Osteoblast (primary cell): Measurements from ENCODE around the gene MRAP2. TPM values are rescaled to one million over a fixed set of nuclear protein-coding genes. Genes with fewer than 3 reads are reported as not detected.

ENCODE experiments used
- DNase-seq: peaks from one replicate; pipeline ENCODE4 v3.0.0; 2011; ENCODE audit warnings: low spot score, mixed read lengths; ENCODE audit not compliant: insufficient read length; ENCODE audit errors: missing footprints
- H2AFZ ChIP-seq: 2 replicates; pipeline ENCODE4 v1.6.0; 2011; ENCODE audit warnings: mild to moderate bottlenecking, low read length
- H3K27ac ChIP-seq: 2 replicates; pipeline ENCODE4 v1.5.1; 2011; ENCODE audit warnings: mild to moderate bottlenecking, low read depth, low read length, moderate library complexity
- H3K27me3 ChIP-seq: 2 replicates; pipeline ENCODE4 v1.6.0; 2012; ENCODE audit warnings: mild to moderate bottlenecking, control low read depth, inconsistent platforms, low read length, moderate library complexity; ENCODE audit not compliant: insufficient read depth
- H3K36me3 ChIP-seq: 2 replicates; pipeline ENCODE4 v1.5.1; 2011; ENCODE audit warnings: mild to moderate bottlenecking, low read length, control low read depth, moderate library complexity; ENCODE audit not compliant: insufficient read depth
- H3K4me1 ChIP-seq: 2 replicates; pipeline ENCODE4 v1.5.1; 2011; ENCODE audit warnings: mild to moderate bottlenecking, low read length, control low read depth, moderate library complexity; ENCODE audit not compliant: insufficient read depth
- H3K4me2 ChIP-seq: 2 replicates; pipeline ENCODE4 v1.6.0; 2011; ENCODE audit warnings: mild to moderate bottlenecking, low read length; ENCODE audit not compliant: insufficient read depth
- H3K4me3 ChIP-seq: fragments of 200-600 bp; sonication (generic); 3 replicates; pipeline ENCODE4 v1.5.1; 2012; ENCODE audit warnings: mild to moderate bottlenecking, low read length, inconsistent platforms; ENCODE audit not compliant: insufficient read depth
- H3K79me2 ChIP-seq: 2 replicates; pipeline ENCODE4 v1.6.0; 2012; ENCODE audit warnings: mild to moderate bottlenecking, low read length, control low read depth, inconsistent platforms; ENCODE audit not compliant: insufficient read depth
- H3K9me3 ChIP-seq: 2 replicates; pipeline ENCODE4 v1.5.1; 2011; ENCODE audit warnings: low read depth, low read length, control low read depth
- H4K20me1 ChIP-seq: 2 replicates; pipeline ENCODE4 v1.6.0; 2012; ENCODE audit warnings: mild to moderate bottlenecking, low read length, control low read depth; ENCODE audit not compliant: insufficient read depth
- total RNA-seq: library from RNA; depleted of rRNA; stranded (reverse); fragments of >200 nt; gene quantifications from 2 replicates; pipeline ENCODE4 v1.2.3, GENCODE V29; 2012
- TF ChIP-seq, protein P1 (sequence below): IDR thresholded peaks from 2 replicates; pipeline ENCODE4 v1.5.1; 2011; ENCODE audit warnings: mild to moderate bottlenecking, low read depth, low read length, moderate library complexity; ENCODE audit errors: extremely low read depth

MRAP2 gene
- total RNA-seq, 1 donor: 5.1 TPM

DNA sequence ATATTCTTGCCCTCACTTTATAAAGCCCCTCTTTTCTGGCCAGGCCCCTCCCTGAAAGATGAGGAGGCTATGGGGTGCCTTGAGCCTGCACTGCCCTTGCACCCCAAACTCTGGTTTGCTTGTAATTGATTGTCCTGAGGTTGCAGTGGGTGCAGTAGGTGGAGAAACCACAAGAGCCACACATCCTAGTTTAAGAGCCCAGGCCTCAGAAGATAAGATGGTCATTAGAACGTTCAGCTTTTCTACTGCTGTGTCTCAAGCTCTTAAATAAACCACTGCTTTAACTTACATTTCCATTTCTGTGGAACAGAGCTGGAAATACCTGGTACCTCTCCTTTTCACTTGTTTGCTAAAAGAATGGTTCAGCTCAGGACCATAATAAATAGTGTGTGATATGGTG is 9.0 kb downstream of the MRAP2 start:
- no peaks in the 10 kb centered on the region for H3K4me1 ChIP-seq
- no peak for DNase-seq
- no peak overlapping the region for H3K4me2 ChIP-seq
- no peak overlapping the region for H2AFZ ChIP-seq
- TF ChIP-seq, protein P1, sequence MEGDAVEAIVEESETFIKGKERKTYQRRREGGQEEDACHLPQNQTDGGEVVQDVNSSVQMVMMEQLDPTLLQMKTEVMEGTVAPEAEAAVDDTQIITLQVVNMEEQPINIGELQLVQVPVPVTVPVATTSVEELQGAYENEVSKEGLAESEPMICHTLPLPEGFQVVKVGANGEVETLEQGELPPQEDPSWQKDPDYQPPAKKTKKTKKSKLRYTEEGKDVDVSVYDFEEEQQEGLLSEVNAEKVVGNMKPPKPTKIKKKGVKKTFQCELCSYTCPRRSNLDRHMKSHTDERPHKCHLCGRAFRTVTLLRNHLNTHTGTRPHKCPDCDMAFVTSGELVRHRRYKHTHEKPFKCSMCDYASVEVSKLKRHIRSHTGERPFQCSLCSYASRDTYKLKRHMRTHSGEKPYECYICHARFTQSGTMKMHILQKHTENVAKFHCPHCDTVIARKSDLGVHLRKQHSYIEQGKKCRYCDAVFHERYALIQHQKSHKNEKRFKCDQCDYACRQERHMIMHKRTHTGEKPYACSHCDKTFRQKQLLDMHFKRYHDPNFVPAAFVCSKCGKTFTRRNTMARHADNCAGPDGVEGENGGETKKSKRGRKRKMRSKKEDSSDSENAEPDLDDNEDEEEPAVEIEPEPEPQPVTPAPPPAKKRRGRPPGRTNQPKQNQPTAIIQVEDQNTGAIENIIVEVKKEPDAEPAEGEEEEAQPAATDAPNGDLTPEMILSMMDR: no peak
- no peaks in the 10 kb centered on the region for H3K27me3 ChIP-seq
- H3K36me3 ChIP-seq: no peaks in the 10 kb centered on the region
- no peak overlapping the region for H3K4me3 ChIP-seq
- H3K9me3 ChIP-seq: no peaks in the 10 kb centered on the region
- H4K20me1 ChIP-seq: no peaks in the 10 kb centered on the region
- no peak overlapping the region for H3K27ac ChIP-seq
- H3K79me2 ChIP-seq: no peaks in the 10 kb centered on the region

DNA sequence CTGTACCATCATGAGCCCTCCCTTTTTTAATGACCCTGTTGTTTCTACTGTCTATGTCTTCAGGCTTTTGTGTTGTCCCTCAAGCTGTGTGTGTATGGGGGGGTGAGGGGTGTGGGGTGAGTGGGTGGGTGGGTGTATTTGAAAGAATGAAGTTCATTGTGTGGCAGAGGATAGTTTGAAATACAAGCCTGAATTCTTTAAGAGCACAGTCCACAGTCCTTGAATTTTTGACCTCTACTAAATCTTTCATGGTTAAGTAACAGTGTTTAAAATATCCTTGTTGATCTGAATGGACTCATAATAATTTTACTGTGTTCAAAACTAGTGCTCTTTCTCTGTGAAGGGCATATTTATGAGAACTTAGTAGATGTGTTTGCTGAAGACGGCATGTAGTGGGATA is 10.0 kb downstream of the MRAP2 start:
- Histone ChIP-seq H3K4me1 (no peaks in the 10 kb centered on the region), H2AFZ (no peak overlapping the region), H3K36me3 (no peaks in the 10 kb centered on the region), H3K27me3 (no peaks in the 10 kb centered on the region), H3K79me2 (no peaks in the 10 kb centered on the region), H3K4me2 (no peak overlapping the region), H3K4me3 (no peak overlapping the region), H3K27ac (no peak overlapping the region), H3K9me3 (no peaks in the 10 kb centered on the region), H4K20me1 (no peaks in the 10 kb centered on the region)
- TF ChIP-seq, protein P1: no peak
- DNase-seq: no peak

DNA sequence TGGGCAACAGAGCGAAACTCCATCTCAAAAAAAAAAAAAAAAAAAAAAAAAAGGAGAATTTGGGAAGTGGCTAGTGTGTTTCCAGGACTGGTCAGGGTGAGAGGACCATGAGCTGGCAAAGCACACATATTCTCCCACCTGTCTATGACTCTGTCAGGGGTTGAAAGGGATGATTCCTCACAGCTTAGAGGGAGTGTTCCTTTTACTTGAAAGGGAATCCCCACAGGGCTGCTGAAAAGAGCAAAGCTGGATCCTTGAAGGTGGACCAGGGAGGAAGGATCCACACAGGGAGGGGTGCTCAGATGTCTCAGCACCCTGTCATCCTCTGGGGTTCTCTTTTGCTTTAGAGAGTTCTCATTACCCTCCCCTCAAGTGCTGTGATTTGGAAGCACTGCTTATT is 13.2 kb downstream of the MRAP2 start:
- TF ChIP-seq, protein P1: no peak
- H2AFZ ChIP-seq: no peak overlapping the region
- H3K36me3 ChIP-seq: no peaks in the 10 kb centered on the region
- no peak overlapping the region for H3K27ac ChIP-seq
- H3K27me3 ChIP-seq: no peaks in the 10 kb centered on the region
- no peak overlapping the region for H3K4me2 ChIP-seq
- no peaks in the 10 kb centered on the region for H4K20me1 ChIP-seq
- H3K9me3 ChIP-seq: no peaks in the 10 kb centered on the region
- no peak overlapping the region for H3K4me3 ChIP-seq
- peaks cover 3% of the 10 kb centered on the region for H3K4me1 ChIP-seq
- H3K79me2 ChIP-seq: no peaks in the 10 kb centered on the region
- no peak for DNase-seq

DNA sequence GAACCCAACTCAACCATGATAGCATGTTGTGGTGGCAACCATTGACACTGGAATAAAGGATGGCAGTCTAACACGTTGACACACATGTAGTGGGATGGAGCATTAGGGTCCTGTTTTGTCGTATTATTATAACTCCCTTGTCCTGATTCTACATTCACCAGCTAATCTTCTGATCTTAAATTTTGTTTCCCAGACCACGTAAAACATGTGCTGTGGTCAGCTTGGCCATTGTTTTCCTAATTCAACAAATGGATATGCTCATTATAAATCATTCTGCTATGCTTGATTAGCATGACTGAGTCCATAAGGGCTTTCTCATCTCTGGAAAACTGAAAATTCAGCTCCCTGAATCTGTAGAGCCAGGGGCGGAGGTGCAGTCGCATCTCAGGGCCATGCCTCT is 15.0 kb downstream of the MRAP2 start:
- Histone ChIP-seq H2AFZ (no peak overlapping the region), H4K20me1 (no peaks in the 10 kb centered on the region), H3K27me3 (no peaks in the 10 kb centered on the region), H3K4me2 (no peak overlapping the region), H3K4me3 (no peak overlapping the region), H3K27ac (no peak overlapping the region), H3K4me1 (peaks cover 15% of the 10 kb centered on the region), H3K79me2 (no peaks in the 10 kb centered on the region), H3K9me3 (no peaks in the 10 kb centered on the region), H3K36me3 (no peaks in the 10 kb centered on the region)
- no peak for DNase-seq
- TF ChIP-seq, protein P1: no peak
